ENCODE results near the gene MTOR. TPM values are rescaled to one million over a fixed set of nuclear protein-coding genes. Genes with fewer than 3 reads are reported as not detected.
A peak's percentile ranks its signal among the peaks of the same experiment; 100 is the strongest.

The MTOR gene
- total and polyA plus RNA-seq, 5 donors = 19.2 to 35.5 (median 28.5) TPM

DNA sequence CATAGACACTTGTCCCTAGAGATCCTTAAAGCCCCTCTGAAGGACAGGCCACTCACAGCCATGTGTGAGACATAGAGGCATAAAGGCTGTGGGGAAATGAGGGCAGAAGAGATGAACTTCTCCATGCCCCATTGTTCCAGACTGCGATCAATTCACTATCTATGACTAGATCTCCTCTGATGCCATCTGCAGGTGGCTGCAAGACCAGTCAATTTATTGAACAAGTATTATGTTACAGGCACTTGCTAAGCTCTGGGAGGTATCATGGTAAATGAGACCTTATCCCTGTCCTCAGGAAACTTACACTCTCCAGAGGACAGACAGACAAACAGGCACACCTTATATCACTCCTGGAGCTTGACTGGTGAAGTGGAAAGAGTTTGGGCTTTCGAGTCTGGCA is 33.6 kb upstream of the MTOR start:
- WGBS = 97% methylated on average over 2 of the region's 2 CpGs
- intact Hi-C loops (cut with DNase I) = no loop called here
- no peaks in the 10 kb centered on the region for H3K9me3 ChIP-seq (ENCODE audit: control insufficient read depth, low read length)
- peaks cover 6% of the 10 kb centered on the region for H3K4me1 ChIP-seq (ENCODE audit: control insufficient read depth, insufficient read depth, low read length)
- no peaks in the 10 kb centered on the region for H3K27me3 ChIP-seq (ENCODE audit: control insufficient read depth, insufficient read depth)
- DNase-seq (no peak), ATAC-seq (no peak)
- no peak overlapping the region for H3K27ac ChIP-seq (ENCODE audit: low read length)
- H3K4me3 ChIP-seq (ENCODE audit: low read length) = no peak overlapping the region

- no peak for DNase-seq
- no peak overlapping the region for H3K4me3 ChIP-seq (ENCODE audit: low read length)
- H3K9me3 ChIP-seq (ENCODE audit: control insufficient read depth, low read length) = no peaks in the 10 kb centered on the region
- H3K4me1 ChIP-seq (ENCODE audit: control insufficient read depth, insufficient read depth, low read length) = peaks cover 6% of the 10 kb centered on the region
- no peak overlapping the region for H3K27ac ChIP-seq (ENCODE audit: low read length)
- H3K27me3 ChIP-seq (ENCODE audit: control insufficient read depth, insufficient read depth) = no peaks in the 10 kb centered on the region
- intact Hi-C loops (cut with DNase I) = no loop called here
- ATAC-seq = no peak
- 74% methylated on average over 8 of the region's 8 CpGs for WGBS
Observed at GRCh38 chr1:11294951-11295350, 32.6 kb upstream of the MTOR start.

DNA sequence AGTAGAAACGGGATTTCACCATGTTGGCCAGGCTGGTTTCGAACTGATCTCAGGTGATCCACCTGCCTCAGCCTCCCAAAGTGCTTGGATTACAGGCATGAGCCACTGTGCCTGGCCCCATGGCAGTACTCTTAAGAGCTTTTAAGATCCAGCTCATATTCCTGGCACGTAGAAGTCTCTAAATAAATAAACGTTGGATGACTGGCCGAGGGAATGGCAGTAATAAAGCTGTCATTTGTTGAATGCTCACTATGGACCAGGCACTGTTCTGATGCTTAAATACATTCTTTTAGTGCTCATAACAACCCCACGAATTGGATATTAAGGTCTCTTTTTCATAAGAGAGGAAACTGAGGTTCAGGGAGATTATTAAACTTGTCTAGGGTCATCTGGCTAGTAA is 31.5 kb upstream of the MTOR start:
- H3K9me3 ChIP-seq (ENCODE audit: control insufficient read depth, low read length) = no peaks in the 10 kb centered on the region
- no peaks in the 10 kb centered on the region for H3K27me3 ChIP-seq (ENCODE audit: control insufficient read depth, insufficient read depth)
- H3K4me1 ChIP-seq (ENCODE audit: control insufficient read depth, insufficient read depth, low read length) = peaks cover 6% of the 10 kb centered on the region
- no peak overlapping the region for H3K4me3 ChIP-seq (ENCODE audit: low read length)
- H3K27ac ChIP-seq (ENCODE audit: low read length) = no peak overlapping the region
- 91% methylated on average over 6 of the region's 6 CpGs for WGBS
- no peak for ATAC-seq
- intact Hi-C loops (cut with DNase I) = no loop called here
- peak in 1 of 3 donors; percentile 16 for DNase-seq

DNA sequence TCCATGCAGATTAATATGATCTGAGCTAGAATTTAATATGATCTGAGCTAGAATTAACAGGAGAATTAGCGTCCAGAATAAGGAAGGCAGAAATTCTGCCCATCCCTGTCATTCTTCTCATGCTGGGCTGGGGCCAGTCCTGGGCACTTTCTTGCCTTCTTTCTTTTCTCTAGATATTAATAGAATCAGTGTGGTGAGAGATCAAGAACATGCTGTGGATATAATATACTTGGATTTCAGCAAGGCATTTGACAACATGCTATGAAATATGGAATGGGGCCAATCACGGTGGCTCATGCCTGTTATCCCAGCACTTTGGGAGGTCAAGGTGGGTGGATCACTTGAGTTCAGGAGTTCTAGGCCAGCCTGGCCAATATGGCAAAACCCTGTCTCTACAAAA is 28.7 kb upstream of the MTOR start:
- H3K9me3 ChIP-seq (ENCODE audit: control insufficient read depth, low read length) = no peaks in the 10 kb centered on the region
- H3K4me3 ChIP-seq (ENCODE audit: low read length) = no peak overlapping the region
- WGBS = 71% methylated on average over 2 of the region's 2 CpGs
- peak in 1 of 3 donors; percentile 15 for DNase-seq
- no peaks in the 10 kb centered on the region for H3K27me3 ChIP-seq (ENCODE audit: control insufficient read depth, insufficient read depth)
- no peak for ATAC-seq
- H3K27ac ChIP-seq (ENCODE audit: low read length) = no peak overlapping the region
- intact Hi-C loops (cut with DNase I) = no loop called here
- peaks cover 6% of the 10 kb centered on the region for H3K4me1 ChIP-seq (ENCODE audit: control insufficient read depth, insufficient read depth, low read length)

DNA sequence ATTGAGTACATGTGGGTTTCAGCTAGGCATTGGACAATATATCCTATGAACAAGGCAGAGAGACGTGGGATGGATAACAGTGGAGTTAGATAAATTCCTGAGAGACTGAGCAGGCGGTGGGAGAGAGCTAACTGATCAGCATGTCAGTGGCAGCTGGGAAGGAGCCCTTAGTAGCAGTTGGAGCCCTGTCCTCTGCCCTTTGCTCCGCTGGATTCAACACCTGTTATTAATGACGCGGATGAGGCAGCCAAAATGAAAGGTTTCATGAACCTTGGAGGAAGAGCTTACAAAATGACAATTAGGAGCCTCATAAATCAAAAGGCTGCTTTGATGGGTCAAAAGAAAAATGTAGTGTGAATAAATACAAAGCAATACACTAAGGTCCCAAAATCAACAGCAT is 26.7 kb upstream of the MTOR start:
- Histone ChIP-seq H3K27ac (ENCODE audit: low read length) (no peak overlapping the region), H3K27me3 (ENCODE audit: control insufficient read depth, insufficient read depth) (no peaks in the 10 kb centered on the region), H3K4me1 (ENCODE audit: control insufficient read depth, insufficient read depth, low read length) (peaks cover 6% of the 10 kb centered on the region), H3K9me3 (ENCODE audit: control insufficient read depth, low read length) (no peaks in the 10 kb centered on the region), H3K4me3 (ENCODE audit: low read length) (no peak overlapping the region)
- intact Hi-C loops (cut with DNase I) = no loop called here
- DNase-seq (no peak), ATAC-seq (no peak)
- WGBS = 82% methylated on average over 5 of the region's 5 CpGs

GRCh38 chr1:11286735-11287410 is 24.5 kb upstream of the MTOR start:
- Histone ChIP-seq H3K9me3 (ENCODE audit: control insufficient read depth, low read length) (no peaks in the 10 kb centered on the region), H3K27me3 (ENCODE audit: control insufficient read depth, insufficient read depth) (no peaks in the 10 kb centered on the region), H3K27ac (ENCODE audit: low read length) (no peak overlapping the region), H3K4me3 (ENCODE audit: low read length) (no peak overlapping the region), H3K4me1 (ENCODE audit: control insufficient read depth, insufficient read depth, low read length) (no peaks in the 10 kb centered on the region)
- intact Hi-C loops (cut with DNase I) = no loop called here
- WGBS = 85% methylated on average over 3 of the region's 3 CpGs
- ATAC-seq (no peak), DNase-seq (peak in 1 of 3 donors; percentile 1)

GRCh38 chr1:11285883-11286734 is 23.8 kb upstream of the MTOR start:
- Histone ChIP-seq H3K4me1 (ENCODE audit: control insufficient read depth, insufficient read depth, low read length) (peaks cover 3% of the 10 kb centered on the region), H3K4me3 (ENCODE audit: low read length) (no peak overlapping the region), H3K9me3 (ENCODE audit: control insufficient read depth, low read length) (no peaks in the 10 kb centered on the region), H3K27me3 (ENCODE audit: control insufficient read depth, insufficient read depth) (no peaks in the 10 kb centered on the region), H3K27ac (ENCODE audit: low read length) (no peak overlapping the region)
- ATAC-seq = no peak
- DNase-seq = peak in 1 of 3 donors; percentile 4
- WGBS = 84% methylated on average over 7 of the region's 7 CpGs
- intact Hi-C loops (cut with DNase I) = no loop called here

GRCh38 chr1:11284784-11285183 is 22.4 kb upstream of the MTOR start:
- H3K4me3 ChIP-seq (ENCODE audit: low read length) = no peak overlapping the region
- DNase-seq = peak in 1 of 3 donors; percentile 6
- intact Hi-C loops (cut with DNase I) = no loop called here
- peaks cover 6% of the 10 kb centered on the region for H3K4me1 ChIP-seq (ENCODE audit: control insufficient read depth, insufficient read depth, low read length)
- H3K27ac ChIP-seq (ENCODE audit: low read length) = no peak overlapping the region
- WGBS = 80% methylated on average over 6 of the region's 6 CpGs
- no peak for ATAC-seq
- H3K9me3 ChIP-seq (ENCODE audit: control insufficient read depth, low read length) = no peaks in the 10 kb centered on the region
- no peaks in the 10 kb centered on the region for H3K27me3 ChIP-seq (ENCODE audit: control insufficient read depth, insufficient read depth)

DNA sequence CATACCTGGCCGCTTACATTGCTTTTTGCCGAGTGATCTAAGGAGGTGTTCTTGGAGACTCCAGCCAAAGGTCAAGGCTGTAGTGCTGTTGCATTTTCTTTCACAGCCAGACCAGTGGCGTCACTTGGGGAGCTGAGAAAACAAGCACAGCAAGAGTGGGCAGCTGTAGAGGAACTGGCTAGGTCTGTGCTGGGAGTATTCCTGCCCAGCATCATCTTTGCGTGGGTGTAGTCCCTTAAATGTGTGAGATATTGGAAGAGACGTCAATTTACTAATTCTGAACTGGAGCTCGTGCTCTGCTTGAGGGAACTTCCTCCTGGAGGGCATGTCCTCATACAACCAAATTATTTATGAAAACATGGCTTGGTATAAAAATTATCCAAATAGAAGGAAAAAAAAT is 20.8 kb upstream of the MTOR start:
- intact Hi-C loops (cut with DNase I) = no loop called here
- Histone ChIP-seq H3K9me3 (ENCODE audit: control insufficient read depth, low read length) (no peaks in the 10 kb centered on the region), H3K4me1 (ENCODE audit: control insufficient read depth, insufficient read depth, low read length) (peaks cover 6% of the 10 kb centered on the region), H3K4me3 (ENCODE audit: low read length) (no peak overlapping the region), H3K27ac (ENCODE audit: low read length) (no peak overlapping the region), H3K27me3 (ENCODE audit: control insufficient read depth, insufficient read depth) (no peaks in the 10 kb centered on the region)
- no peak for ATAC-seq
- DNase-seq = peak in 1 of 3 donors; percentile 3
- WGBS = 94% methylated on average over 6 of the region's 6 CpGs

GRCh38 chr1:11281518-11282331 is 19.4 kb upstream of the MTOR start:
- peak; percentile 56 to 65 for ATAC-seq
- Histone ChIP-seq H3K27ac (ENCODE audit: low read length) (no peak overlapping the region), H3K9me3 (ENCODE audit: control insufficient read depth, low read length) (no peaks in the 10 kb centered on the region), H3K4me1 (ENCODE audit: control insufficient read depth, insufficient read depth, low read length) (peaks cover 6% of the 10 kb centered on the region), H3K27me3 (ENCODE audit: control insufficient read depth, insufficient read depth) (no peaks in the 10 kb centered on the region), H3K4me3 (ENCODE audit: low read length) (no peak overlapping the region)
- DNase-seq = peak; percentile 40 to 75 (median 49)
- intact Hi-C loops (cut with DNase I) = no loop called here
- WGBS = 45% methylated on average over 8 of the region's 8 CpGs

Measured in right cardiac atrium (tissue), 5 donors.